ENCODE results near the gene HNF4A. TPM values are rescaled to one million over a fixed set of nuclear protein-coding genes. Genes with fewer than 3 reads are reported as not detected.

HNF4A gene
- total RNA-seq, 2 donors from 2014 or later, result 0.78 TPM; not detected in 1

DNA sequence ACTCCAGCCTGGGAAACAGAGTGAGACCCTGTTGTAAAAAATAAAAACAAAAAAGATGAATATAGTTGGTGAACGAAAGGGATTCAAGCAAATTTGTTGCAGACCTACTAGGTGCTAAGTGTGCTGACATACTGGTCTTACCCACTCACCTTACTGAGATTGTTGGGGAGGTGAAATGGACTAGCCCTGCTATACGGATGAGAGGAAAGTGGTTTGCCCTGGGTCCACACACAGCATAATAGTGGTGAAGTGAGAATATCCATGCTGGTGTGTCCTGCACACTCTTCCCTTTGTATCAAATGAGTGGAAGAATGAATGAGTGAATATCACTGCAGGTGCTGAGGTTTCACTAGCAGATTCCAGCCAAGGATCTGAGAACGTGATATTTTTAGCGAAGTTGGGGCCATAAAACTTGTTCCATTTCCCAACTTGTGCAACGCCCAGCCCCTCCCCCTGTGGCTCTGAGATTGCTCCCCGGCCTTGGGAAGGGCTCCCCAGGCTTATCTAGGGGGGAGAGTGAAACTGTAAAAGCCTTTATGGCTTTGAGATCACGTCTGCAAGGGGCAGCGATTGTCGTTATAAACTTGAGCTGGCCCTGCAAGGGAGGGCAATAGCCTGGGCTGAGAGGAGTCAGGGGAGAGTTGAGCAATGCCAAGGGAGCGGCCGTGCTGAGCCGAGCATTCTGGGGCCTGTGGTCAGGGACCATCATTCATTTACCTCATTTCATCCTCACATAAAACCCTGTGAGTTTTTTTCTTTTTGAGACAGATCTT lies 87.0 kb downstream of the HNF4A start:
- DNase-seq (ENCODE audit: low spot score) (no peak), ATAC-seq (ENCODE audit: insufficient number of reproducible peaks, low FRiP score, low read depth) (no peak)
- H3K4me1 ChIP-seq (ENCODE audit: control insufficient read depth in 1 of 2, low read depth in 2 of 2), result no peaks in the 10 kb centered on the region
- H3K9me3 ChIP-seq, result no peaks in the 10 kb centered on the region
- no peaks in the 10 kb centered on the region for H3K27me3 ChIP-seq (replicated peaks; ENCODE audit: insufficient read depth)
- no peak overlapping the region for H3K4me3 ChIP-seq
- H3K36me3 ChIP-seq, result no peaks in the 10 kb centered on the region
- H3K27ac ChIP-seq, result no peak overlapping the region
- TF ChIP-seq, protein P1, sequence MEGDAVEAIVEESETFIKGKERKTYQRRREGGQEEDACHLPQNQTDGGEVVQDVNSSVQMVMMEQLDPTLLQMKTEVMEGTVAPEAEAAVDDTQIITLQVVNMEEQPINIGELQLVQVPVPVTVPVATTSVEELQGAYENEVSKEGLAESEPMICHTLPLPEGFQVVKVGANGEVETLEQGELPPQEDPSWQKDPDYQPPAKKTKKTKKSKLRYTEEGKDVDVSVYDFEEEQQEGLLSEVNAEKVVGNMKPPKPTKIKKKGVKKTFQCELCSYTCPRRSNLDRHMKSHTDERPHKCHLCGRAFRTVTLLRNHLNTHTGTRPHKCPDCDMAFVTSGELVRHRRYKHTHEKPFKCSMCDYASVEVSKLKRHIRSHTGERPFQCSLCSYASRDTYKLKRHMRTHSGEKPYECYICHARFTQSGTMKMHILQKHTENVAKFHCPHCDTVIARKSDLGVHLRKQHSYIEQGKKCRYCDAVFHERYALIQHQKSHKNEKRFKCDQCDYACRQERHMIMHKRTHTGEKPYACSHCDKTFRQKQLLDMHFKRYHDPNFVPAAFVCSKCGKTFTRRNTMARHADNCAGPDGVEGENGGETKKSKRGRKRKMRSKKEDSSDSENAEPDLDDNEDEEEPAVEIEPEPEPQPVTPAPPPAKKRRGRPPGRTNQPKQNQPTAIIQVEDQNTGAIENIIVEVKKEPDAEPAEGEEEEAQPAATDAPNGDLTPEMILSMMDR (IDR thresholded peaks at IDR 0.05), result no peak

DNA sequence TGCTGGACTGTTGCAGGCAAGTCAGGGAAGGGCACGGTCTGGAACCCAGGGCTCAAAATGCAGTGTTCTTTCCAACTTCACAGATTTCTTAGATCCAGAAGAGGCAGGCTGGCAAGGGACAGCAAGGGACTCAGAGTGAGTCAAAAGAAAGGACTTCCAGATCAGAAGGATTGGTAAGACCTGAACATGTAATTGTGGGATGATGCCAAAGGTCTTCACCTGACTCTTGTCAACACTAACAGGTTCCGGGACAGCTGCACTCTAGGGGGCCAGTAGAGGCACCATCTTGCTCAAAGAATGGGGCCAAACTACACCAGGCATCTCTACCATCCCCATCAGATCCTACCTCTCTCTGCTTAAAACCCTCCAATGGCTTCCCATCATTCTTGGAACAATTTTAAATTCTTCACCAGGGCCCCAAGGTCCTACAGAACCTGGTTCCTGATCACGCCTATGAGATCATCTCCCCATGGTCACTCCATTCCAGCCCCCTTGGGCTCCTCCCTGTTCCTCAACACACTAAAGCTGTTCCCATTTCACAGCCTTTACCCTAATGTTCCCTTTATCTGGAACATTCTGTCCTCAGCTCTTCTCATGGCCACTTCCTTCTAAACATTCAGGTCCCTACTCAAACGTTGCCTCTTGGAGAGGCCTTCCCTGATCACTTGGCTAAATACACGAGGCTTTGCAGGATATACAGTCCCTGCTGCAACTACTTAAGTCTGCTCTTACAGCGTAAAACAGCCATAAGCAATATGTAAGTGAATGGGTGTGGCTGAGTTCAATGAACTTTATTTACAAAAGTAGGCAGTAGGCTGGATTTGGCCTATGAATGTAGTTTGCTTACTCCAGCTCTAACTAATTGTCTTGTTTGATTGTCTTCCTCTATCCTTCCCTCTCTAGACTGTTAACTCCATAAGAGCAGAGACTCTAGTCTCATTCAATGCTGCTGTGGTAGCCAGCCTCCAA lies 90.5 kb downstream of the HNF4A start:
- Histone ChIP-seq H3K4me1 (ENCODE audit: control insufficient read depth in 1 of 2, low read depth in 2 of 2) (no peaks in the 10 kb centered on the region), H3K36me3 (no peaks in the 10 kb centered on the region), H3K9me3 (no peaks in the 10 kb centered on the region), H3K27ac (no peak overlapping the region), H3K27me3 (replicated peaks; ENCODE audit: insufficient read depth) (no peaks in the 10 kb centered on the region), H3K4me3 (no peak overlapping the region)
- no peak for DNase-seq (ENCODE audit: low spot score)
- no peak for ATAC-seq (ENCODE audit: insufficient number of reproducible peaks, low FRiP score, low read depth)
- TF ChIP-seq, protein P1 (IDR thresholded peaks at IDR 0.05), result no peak

DNA sequence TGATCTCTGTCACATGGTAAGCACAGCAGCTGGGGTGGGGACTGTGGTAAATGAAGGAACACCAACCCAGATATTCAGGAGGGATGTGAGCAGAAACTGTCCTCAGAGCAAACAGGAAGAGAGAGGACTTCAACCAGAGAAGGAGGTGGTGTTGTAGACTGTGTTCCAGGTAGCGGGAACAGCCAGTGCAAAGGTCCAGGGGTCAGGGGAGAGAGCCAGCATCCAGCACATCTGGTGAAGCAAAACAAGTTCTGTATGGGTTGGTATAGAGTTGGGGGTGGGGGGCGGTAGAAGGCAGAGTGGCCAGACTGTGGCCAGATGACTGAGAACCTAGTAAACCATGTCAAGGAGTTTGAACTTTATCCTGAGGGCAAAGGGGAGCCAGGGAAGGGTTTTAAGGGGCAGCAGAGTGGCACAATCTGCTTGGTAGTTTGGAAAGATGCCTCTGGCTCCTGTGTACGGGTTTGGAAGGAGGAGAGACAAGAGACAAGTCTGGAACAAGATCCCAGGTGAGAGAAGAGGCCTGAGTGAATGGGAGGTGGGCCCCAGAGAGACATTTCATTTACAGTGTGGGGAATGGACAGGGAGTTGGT lies 92.4 kb downstream of the HNF4A start:
- H3K27ac ChIP-seq, result no peak overlapping the region
- DNase-seq (ENCODE audit: low spot score) (no peak), ATAC-seq (ENCODE audit: insufficient number of reproducible peaks, low FRiP score, low read depth) (no peak)
- no peaks in the 10 kb centered on the region for H3K4me1 ChIP-seq (ENCODE audit: control insufficient read depth in 1 of 2, low read depth in 2 of 2)
- TF ChIP-seq, protein P1 (IDR thresholded peaks at IDR 0.05), result no peak
- H3K9me3 ChIP-seq, result no peaks in the 10 kb centered on the region
- no peaks in the 10 kb centered on the region for H3K27me3 ChIP-seq (replicated peaks; ENCODE audit: insufficient read depth)
- no peak overlapping the region for H3K4me3 ChIP-seq
- no peaks in the 10 kb centered on the region for H3K36me3 ChIP-seq

DNA sequence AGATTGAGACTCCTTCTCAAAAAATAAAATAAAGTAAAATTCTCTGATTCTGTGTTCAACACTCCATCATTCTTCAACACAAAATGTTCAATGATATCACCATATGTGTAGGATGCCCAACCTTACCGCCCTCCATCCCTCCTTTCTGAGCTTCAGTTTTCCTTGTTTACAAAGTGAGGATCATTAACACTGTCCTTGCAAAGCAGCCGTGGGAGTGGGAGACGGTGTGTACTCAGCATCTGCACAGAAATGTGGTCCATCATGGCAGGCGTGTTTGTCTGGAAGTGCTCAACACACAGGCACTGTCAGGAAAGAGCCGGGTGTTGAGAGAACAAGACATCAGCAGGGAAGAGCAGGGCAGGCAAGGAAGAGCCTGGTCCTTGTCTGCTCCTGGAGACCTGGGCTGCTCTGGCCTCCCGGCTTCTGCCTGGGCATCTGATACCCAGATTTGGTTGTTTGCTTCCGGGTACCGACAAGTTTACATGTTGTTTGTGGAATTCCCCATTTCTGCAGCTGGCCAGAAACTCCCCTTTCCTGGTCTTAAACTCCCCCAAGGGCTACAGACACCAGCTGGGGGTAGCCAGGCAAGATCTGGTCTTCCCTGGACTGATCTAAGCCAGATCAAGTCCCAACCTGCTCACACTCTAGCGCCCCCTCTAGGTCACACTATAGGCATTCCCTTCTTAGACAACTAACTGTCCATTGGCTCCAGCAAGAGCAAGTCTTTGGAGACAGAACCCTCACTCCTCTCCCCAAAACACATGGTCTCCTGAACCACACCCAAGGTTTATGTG lies 93.5 kb downstream of the HNF4A start:
- no peak overlapping the region for H3K27ac ChIP-seq

More for the DNA sequence above, 93.5 kb downstream of the HNF4A start:
- Histone ChIP-seq H3K4me3 (no peak overlapping the region), H3K27me3 (replicated peaks; ENCODE audit: insufficient read depth) (no peaks in the 10 kb centered on the region), H3K4me1 (ENCODE audit: control insufficient read depth in 1 of 2, low read depth in 2 of 2) (no peaks in the 10 kb centered on the region), H3K9me3 (no peaks in the 10 kb centered on the region), H3K36me3 (no peaks in the 10 kb centered on the region)
- TF ChIP-seq, protein P1 (IDR thresholded peaks at IDR 0.05), result no peak
- DNase-seq (ENCODE audit: low spot score), result no peak
- ATAC-seq (ENCODE audit: insufficient number of reproducible peaks, low FRiP score, low read depth), result no peak
